DMS53 (cell line): ENCODE measurements around the gene ZBTB46.

Source experiments
- DNase-seq: peaks from one replicate; lab custom pipeline; 2025; lab: John Stamatoyannopoulos, UW

Gene ZBTB46

DNA sequence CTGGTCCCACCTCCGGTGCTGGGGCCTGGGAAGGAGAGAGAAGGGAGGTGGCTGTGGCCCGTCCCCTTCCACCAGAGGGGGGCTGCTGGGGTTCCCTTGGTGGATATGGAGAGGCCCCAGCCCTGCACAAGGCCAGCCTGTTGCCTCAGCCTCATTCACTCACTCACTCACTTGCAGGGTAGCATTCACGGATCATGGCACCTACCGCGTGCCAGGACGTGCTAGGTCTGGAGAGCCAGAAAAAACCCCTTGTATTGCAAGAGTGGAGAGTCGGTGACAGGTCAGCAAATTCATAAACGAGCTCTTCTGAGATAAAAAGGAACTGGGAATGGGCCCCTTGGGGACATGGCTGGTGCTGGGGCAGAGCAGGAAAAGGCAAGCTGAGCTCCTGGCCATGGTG, 6.4 kb upstream of the ZBTB46 start:
- no peak for DNase-seq

GRCh38 chr20:63836458-63837344, 5.6 kb upstream of the ZBTB46 start:
- DNase-seq, result no peak

GRCh38 chr20:63835021-63835858, 4.2 kb upstream of the ZBTB46 start:
- DNase-seq, result peak; percentile 93

- DNase-seq, result no peak
Observed at GRCh38 chr20:63834491-63834880, 3.4 kb upstream of the ZBTB46 start.

DNA sequence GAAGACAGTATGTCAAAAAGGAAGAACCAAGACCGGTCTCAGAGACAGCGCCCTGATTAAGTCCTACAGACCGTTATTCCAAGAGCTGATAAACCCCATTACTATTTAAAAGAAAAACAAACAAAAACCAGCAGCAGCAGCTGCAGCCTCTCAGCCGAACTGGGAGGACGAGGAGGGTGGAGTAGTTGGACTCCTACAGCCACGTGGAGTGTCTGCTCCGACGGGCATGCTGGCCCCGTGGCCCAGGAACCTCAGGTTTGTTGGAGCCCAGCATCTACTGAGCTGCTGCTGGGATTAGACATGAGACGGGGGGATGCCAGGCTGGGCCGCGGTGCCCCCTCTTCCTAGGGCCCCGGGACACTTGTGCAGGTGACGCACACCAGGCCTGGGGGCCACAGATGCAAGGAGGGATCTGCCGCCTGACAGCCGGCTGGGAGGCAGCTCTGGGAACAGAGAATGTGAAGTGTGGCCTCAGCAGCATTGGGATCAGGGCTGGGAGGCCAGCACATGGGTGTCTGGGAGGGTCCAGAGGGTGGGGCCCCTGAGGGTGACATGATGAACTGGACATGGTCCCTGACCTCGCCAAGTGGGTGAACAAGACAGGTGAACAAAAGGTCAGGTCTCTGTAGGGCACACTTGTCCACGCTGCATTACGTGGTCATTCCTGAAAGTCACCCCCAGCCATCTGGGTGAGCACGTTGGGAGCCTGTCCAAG, 2.9 kb upstream of the ZBTB46 start:
- DNase-seq, result peak; percentile 40

DNA sequence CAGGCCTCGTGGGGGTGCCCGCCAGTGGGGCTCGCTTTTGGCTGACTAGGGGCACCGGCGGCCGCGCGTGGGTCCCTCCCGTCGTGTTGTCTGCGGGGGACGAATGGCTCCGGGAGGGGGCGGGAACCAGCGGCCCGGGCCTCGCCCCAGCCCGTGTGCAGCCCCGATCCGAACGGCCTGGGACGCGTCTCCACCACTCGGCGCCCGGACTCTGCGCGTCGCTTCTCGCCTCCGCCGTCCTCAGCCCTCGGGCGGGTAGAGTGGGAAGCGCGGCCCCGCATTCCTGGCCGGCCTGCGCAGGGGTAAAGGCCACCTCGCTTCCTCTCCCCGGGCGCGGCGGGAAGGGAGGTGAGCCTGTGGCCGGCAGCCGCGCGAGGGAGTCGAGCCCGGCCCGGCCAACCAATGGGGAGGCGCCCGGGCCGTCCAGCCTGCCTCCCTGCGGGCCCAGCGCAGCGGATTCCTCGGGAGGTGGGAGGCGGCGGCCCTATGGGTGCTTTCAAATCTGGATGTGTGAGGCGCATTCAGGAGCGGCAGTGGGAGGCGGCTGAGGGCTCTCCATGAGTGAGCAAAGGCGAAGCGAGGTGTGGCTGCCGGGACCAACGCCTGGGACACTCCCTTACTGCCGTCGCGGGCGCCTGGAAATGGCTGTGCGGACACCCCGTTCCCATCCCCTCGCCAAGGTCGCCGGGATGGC, 1.1 kb upstream of the ZBTB46 start:
- peak; percentile 57 for DNase-seq

DNA sequence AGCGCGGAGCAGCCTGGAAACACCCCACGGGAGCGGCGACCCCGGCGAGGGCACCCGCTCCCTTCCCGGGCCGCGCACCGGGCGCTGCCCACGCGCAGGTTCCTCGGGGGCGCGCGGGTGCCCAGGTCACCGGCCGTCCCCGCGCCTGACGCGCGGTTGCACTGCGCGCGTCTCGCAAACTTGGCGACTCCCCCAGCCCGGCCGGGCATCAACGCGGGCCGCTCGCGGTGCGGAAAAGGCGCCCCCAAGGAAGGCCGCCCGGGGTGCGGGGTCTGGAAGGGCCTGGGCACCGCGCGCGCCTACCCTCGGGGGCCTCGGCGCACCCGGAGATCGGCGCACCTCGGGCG, 555 bp upstream of the ZBTB46 start:
- peak; percentile 46 for DNase-seq

- no peak for DNase-seq
Observed at GRCh38 chr20:63829945-63830835, 874 bp downstream of the ZBTB46 start.

- no peak for DNase-seq
Observed at GRCh38 chr20:63829603-63829944, 1.5 kb downstream of the ZBTB46 start.

DNA sequence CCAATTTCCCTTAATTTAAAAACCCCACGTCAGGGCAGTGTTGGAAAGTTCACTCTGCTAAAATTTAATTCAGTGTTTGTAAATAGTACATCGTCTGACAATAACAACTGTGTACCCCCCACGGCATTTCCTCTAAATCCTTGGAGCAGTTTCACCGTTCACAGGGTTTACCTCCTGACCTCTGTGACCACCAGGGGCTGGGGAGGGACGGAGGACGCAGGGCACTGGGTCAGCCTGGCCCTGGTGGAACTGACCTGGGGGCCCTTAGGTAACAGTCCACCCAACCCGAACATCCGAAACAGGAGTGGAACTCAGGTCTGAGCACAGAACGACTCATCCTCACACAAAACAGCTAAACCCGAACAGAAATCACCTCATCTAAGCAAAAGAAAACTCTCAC, 2.1 kb downstream of the ZBTB46 start:
- no peak for DNase-seq

DNA sequence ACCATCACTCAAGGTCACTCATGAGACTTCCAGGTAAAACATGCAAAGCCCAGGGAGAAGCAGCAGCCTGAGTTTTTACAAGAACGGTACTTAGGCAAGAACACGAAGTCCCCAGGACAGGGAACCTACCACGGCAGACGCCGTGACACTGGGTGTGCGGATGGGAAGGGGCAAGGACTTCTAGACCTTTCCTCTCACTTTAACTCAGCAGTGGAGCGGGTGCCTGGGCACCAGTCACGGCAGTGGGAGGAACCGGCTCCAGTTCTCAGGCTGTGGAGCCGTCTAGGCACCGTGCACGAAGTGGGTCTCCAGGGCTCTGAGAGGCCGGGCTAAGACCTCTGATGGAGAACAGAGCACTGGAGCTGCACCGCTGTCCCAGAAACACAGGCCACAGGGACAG, 2.5 kb downstream of the ZBTB46 start:
- DNase-seq, result no peak

- DNase-seq, result no peak
Observed at GRCh38 chr20:63828124-63828523, 2.9 kb downstream of the ZBTB46 start.

DNA sequence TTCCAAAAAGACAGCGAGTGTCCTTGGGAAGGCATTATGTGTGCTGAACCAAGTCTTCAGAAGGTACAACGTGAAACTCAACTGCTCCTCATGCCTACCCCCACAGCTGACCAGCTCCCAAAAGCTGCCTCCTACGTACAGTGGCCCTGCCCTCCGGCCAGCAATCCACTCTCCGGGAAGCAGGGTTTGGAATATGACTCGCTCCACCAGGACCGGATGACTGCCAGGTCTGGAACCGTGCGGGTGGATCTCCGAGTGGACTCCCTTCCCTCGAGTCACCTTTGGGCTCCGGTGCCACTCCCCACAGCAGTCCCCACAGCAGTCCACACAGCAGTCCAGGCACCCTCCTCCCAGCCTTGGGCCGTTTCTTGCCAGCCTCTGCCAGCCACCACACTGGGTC, 4.3 kb downstream of the ZBTB46 start:
- no peak for DNase-seq

- DNase-seq, result no peak
Observed at GRCh38 chr20:63825331-63826118, 5.5 kb downstream of the ZBTB46 start.

DNA sequence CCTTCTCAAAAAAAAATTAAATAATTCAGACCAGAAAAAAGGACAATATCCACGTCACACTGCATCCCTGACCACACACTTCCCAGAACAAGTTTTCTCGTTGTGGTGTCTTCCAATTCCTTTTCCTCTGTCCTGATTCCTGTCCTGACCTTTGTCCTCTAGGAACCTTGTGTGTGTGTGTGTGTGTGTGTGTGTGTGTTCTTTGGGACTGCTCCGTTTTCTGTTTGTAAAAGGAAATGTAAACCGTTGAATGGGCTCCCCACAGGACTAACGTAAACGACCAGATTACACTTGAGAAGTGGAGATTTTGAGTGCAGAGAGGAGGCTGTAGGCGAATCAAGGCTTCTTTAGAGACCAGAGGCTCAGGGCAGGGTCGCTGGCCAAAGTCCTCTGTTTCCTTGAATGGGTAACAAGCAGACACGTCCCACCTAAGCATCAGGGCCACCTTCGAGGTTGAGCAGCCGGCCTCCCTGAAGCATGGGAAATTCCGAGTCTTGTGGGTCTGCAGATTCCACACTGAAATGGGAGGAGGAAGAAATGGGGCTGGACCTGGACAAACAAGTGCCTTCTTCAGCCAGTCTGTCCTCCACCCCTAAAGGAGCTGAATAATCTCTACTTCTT, 7.3 kb downstream of the ZBTB46 start:
- DNase-seq, result no peak

- no peak for DNase-seq
Observed at GRCh38 chr20:63822276-63822696, 8.8 kb downstream of the ZBTB46 start.

- no peak for DNase-seq
Observed at GRCh38 chr20:63821811-63822210, 9.3 kb downstream of the ZBTB46 start.

- no peak for DNase-seq
Observed at GRCh38 chr20:63819224-63819921, 11.7 kb downstream of the ZBTB46 start.

DNA sequence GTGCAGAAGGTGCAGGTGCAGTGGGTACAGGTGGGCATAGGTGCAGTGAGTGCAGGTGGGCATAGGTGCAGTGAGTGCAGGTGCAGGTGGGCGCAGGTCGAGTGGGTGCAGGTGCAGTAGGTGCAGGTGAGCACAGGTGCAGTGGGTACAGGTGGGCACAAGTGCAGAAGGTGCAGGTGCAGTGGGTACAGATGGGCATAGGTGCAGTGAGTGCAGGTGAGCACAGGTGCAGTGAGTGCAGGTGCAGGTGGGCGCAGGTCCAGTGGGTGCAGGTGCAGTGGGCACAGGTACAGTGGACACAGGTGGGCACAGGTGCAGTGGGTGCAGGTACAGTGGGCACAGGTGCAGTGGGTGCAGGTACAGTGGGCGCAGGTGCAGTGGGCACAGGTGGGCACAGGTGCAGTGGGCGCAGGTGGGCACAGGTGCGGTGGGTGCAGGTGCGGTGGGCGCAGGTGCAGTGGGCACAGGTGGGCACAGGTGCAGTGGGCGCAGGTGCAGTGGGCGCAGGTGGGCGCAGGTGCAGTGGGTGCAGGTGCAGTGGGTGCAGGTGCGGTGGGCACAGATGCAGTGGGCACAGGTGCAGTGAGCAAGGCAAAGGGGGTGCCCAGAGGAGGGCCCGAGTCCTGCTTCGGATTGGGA, 15.3 kb downstream of the ZBTB46 start:
- no peak for DNase-seq
